Stimulated activated CD4-positive, alpha-beta T cell treated with anti-CD3 and anti-CD28 coated beads, Interleukin-15, amount 100 ng/mL, for 48 hours (primary cell): ENCODE results near the gene CNNM2.

Experiments used
- DNase-seq, 2 donors: peaks; one replicate each; pipeline ENCODE4 v3.0.0-alpha.2; 2020; ENCODE audit warnings: low read depth in 2 of 2

CNNM2 gene

GRCh38 chr10:103072891-103073290 lies 154.8 kb downstream of the CNNM2 start:
- DNase-seq: no peak

GRCh38 chr10:103077020-103077419 lies 158.9 kb downstream of the CNNM2 start:
- DNase-seq: no peak

GRCh38 chr10:103077491-103078308 lies 159.6 kb downstream of the CNNM2 start:
- no peak for DNase-seq

DNA sequence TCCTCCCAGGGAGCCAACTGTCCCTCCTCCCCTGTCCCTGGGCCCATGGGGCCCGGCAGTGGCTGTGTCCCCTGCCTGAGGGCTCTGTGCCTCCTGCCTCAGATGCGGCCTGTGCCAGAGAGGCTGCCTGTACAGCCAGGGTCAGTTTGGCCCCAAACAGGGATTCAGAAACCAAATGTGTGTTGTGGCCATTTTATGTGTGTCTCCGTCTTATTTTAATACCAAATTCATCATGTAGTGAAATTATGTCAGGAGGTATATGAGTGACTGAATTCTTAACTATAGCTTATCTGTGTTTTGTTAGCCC lies 160.2 kb downstream of the CNNM2 start:
- no peak for DNase-seq

DNA sequence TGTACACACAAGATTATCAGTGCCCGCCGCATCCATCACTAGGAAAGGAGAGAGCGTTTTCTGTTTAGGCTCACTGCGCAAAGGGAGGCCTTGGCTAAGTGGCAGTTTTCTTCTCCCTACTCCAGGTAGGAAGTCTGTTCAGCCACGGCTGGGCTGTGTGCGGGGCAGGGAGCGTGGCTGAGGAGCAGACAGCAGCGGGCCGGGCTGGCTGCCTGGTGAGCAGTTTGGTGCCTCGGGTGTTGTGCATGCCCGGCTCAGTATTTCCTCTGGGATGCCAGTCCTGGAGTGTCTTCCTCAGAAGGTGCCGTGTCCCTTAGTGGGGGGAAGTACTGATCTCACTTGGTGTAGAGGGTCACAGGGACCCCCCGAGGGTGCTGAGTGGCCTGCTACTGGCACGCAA lies 160.6 kb downstream of the CNNM2 start:
- DNase-seq: no peak

GRCh38 chr10:103079100-103079499 lies 161.0 kb downstream of the CNNM2 start:
- no peak for DNase-seq

GRCh38 chr10:103079946-103080345 lies 161.9 kb downstream of the CNNM2 start:
- no peak for DNase-seq

DNA sequence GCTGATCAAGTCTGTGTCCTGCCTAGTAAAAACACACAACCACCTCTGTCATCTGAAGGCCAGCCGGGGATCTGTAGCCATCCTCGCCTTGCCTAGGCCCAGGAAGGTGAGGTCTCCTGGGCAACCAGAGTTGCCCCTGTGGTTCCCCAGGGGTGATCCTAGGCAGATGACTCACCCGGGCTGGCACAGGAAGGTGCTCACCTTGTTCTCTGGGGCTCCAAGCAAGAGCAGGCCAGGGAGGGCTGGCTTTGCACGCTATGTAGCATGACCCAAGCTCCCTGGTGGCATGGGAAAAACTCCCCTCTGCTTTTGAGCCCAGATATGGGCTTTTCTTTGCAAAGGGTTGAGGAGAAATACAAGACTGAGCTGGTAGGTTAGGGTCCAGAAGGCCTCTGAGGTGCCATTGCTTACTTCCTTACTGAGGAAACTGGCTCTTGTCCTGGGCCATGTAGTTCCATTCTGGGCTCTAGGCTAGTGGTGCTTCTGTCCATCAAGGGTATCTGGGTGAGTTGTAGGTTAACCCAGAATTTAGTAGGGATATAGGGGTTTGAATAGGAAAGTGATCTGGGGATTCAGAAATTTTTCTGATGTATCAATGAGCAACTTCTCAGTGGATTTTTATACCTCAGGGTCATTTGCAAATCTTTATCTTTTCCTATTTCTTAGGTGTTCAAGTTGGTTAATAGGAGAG lies 162.9 kb downstream of the CNNM2 start:
- DNase-seq: no peak

GRCh38 chr10:103082683-103083082 lies 164.6 kb downstream of the CNNM2 start:
- no peak for DNase-seq

GRCh38 chr10:103083266-103083976 lies 165.3 kb downstream of the CNNM2 start:
- DNase-seq: no peak

- DNase-seq: no peak
Observed at GRCh38 chr10:103083977-103084320, 165.9 kb downstream of the CNNM2 start.

GRCh38 chr10:103086261-103086660 lies 168.2 kb downstream of the CNNM2 start:
- no peak for DNase-seq

DNA sequence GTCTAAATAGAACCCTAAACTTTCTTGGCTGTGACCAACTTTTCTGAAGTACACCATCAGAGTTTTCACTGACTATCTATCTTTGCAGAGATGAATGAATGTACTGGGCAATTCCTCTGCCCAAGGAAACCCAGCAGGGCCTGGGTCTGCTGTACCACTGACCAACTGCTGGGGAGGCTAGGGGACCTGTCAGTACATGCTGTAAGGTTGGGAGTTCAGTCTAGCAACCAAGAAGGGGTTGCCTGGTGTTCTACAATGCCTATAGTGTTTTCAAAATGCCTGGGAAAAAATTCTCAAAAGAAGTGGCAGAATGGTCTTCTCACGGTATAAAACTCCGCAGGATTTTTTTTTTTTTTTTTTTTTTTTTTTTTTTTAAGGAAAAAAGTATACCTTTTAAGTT lies 168.7 kb downstream of the CNNM2 start:
- DNase-seq: no peak

- no peak for DNase-seq
Observed at GRCh38 chr10:103089493-103089892, 171.4 kb downstream of the CNNM2 start.

DNA sequence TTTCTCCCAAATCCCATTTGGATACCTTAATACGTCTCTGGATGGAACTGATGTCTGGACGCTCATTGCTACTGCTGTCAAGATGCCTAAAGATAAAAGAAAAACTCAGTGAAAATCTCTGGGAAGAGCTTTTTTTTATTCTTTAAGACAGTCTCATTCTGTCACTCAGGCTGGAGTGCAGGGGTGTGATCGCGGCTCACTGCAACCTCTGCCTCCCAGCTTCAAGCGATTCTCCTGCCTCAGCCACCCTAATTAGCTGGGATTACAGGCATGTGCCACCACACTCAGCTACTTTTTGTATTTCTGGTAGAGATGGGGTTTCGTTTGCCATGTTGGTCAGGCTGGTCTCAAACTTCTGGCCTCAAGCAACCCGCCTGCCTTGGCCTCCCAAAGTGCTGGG lies 172.8 kb downstream of the CNNM2 start:
- no peak for DNase-seq

- no peak for DNase-seq
Observed at GRCh38 chr10:103095005-103095404, 176.9 kb downstream of the CNNM2 start.

DNA sequence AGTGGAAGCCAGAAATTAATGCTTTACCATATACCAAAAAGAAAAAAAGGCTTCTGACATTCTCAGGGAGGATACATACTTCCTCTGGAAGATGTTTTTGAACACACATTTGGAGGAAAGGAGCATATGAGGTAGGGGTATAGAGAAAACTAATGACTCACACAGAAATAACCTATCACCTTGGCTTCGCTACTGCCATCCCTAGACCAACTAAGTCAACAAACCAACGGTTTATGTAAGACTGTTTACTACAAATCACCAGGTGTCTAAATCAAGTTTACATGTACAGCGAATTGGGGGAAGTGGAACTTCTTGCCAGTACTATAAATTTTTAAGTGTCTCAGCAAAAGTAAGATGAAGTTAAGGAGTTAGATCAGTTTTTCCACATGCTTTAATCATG lies 178.0 kb downstream of the CNNM2 start:
- no peak for DNase-seq

- DNase-seq: no peak
Observed at GRCh38 chr10:103098240-103098639, 180.1 kb downstream of the CNNM2 start.

DNA sequence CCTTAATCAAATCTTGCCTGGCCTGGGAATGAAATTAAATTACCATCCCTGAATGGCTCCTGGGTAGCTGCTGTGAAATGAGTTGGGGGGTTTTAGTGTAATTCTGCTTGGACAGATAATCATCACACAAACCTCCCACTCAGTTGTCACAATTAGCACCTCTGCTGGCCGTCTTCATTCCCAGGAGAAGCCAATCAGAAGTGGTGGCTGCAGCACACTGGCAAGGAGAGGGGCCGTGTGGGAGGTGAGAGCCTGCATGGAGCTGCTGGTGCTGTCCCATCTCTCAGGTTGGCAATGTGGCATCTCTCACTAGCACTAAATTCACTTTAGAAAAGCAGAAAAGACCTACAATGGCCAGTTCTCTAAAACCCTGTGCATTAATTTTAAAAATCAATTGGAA lies 182.5 kb downstream of the CNNM2 start:
- DNase-seq: no peak

DNA sequence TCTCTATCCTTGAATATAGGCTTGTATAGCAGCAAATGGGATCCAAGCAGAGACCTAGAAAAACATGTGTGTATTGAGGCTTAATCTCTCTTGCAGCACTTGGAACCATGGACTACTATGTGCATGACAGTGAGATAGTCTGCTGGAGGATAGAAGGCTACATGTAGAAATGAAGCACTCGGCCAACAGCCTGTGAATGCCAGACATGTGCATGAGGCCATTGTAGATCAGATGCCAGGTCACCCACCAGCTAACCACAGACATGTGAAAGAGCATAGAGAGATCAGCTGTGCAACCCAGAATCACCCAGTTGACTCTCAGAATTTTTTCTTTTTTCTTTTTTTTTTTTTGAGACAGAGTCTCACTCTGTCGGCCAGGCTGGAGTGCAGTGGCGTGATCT lies 184.1 kb downstream of the CNNM2 start:
- no peak for DNase-seq

DNA sequence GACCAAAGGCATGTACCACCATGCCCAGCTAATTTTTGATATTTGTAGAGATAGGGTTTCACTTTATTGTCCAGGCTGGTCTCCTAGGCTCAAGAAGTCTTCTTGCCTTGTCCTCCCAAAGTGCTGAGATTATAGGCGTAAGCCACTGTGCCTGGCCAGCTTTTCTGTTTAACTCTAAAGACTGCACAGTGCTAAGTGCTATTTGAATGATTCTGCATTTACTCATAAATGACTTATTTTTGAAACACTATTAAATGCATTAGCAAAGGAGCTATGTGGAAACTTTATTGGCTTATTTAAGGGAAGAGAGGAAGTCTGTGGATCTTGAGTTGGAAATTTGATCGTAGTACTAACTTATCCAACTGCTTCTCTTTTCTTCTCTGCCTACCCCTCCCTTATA lies 185.9 kb downstream of the CNNM2 start:
- DNase-seq: no peak

GRCh38 chr10:103104721-103105120 lies 186.6 kb downstream of the CNNM2 start:
- no peak for DNase-seq

DNA sequence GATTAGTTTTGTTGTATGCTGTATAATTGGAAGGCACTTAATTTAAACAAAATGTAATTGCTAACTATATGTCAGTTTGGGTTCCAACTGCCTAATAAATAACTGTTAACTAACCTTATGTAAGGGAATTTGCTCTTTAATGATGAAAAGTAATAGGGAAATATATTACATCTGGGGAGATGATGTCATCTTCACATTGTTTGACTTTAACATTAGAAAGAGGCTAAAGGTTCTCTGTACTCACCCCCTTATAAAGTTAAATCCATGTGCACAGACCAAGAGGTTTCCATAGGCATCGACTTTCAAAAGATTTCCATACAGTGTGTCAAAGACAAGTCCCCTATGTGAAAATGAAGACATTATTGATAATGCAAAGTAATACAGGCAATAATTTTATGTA lies 187.4 kb downstream of the CNNM2 start:
- no peak for DNase-seq
